CD4-positive, alpha-beta memory T cell (primary cell): ENCODE data around the gene CNNM1. TPM values are rescaled to one million over a fixed set of nuclear protein-coding genes. Genes with fewer than 3 reads are reported as not detected.

ENCODE experiments used
- CTCF ChIA-PET: fragments of 350-600 bp; sonication (Branson Sonifier 250); formaldehyde crosslinking; loops from one replicate; lab custom pipeline; 2021; ENCODE audit warnings: inconsistent platforms; ENCODE audit not compliant: partially characterized antibody; lab: Charles Lee
- POLR2A ChIA-PET: fragments of 350-600 bp; sonication (Branson Sonifier 250); formaldehyde crosslinking; loops from one replicate; lab custom pipeline; 2021; ENCODE audit not compliant: partially characterized antibody; lab: Charles Lee
- DNase-seq, 5 donors: peaks; one replicate each; pipeline versions ENCODE4 v3.0.0 to v3.0.0-alpha.2; 2020 to 2022; ENCODE audit warnings: mixed read lengths in 1 of 5
- H3K27ac ChIP-seq: one replicate; pipeline ENCODE4 v1.7.0; 2013; ENCODE audit warnings: low read depth, low read length
- H3K27me3 ChIP-seq: 2 replicates; pipeline ENCODE4 v1.7.0; 2013; ENCODE audit warnings: mild to moderate bottlenecking, low read length, moderate library complexity; ENCODE audit not compliant: insufficient read depth
- H3K36me3 ChIP-seq: 2 replicates; pipeline ENCODE4 v1.7.0; 2013; ENCODE audit warnings: mild to moderate bottlenecking, low read length, moderate library complexity; ENCODE audit not compliant: insufficient read depth
- H3K4me1 ChIP-seq: 2 replicates; pipeline ENCODE4 v1.7.0; 2013; ENCODE audit warnings: mild to moderate bottlenecking, low read length, moderate library complexity; ENCODE audit not compliant: insufficient read depth
- H3K4me3 ChIP-seq, 2 donors: one replicate each; pipeline ENCODE4 v1.7.0; 2013; ENCODE audit warnings: low read length in 2 of 2, mild to moderate bottlenecking in 1 of 2
- H3K9me3 ChIP-seq, 2 donors: one replicate each; pipeline ENCODE4 v1.7.0; 2013; ENCODE audit warnings: low read length in 2 of 2, control low read depth in 1 of 2; ENCODE audit not compliant: control insufficient read depth in 1 of 2
- H3K27ac Mint-ChIP-seq, 7 donors: one replicate each; pipeline ENCODE4 v1.8.0; 2020 to 2021; ENCODE audit warnings: mixed read lengths in 7 of 7, mild to moderate bottlenecking in 6 of 7, inconsistent platforms in 3 of 7, moderate library complexity in 3 of 7
- H3K27me3 Mint-ChIP-seq, 2 donors: one replicate each; pipeline ENCODE4 v1.8.0; 2020 to 2021; ENCODE audit warnings: mixed read lengths in 2 of 2
- H3K36me3 Mint-ChIP-seq, 2 donors: one replicate each; pipeline ENCODE4 v1.8.0; 2020 to 2021; ENCODE audit warnings: mixed read lengths in 2 of 2, inconsistent platforms in 1 of 2, mild to moderate bottlenecking in 1 of 2
- H3K4me1 Mint-ChIP-seq, 4 donors: one replicate each; pipeline ENCODE4 v1.8.0; 2020 to 2021; ENCODE audit warnings: mixed read lengths in 4 of 4, mild to moderate bottlenecking in 1 of 4
- H3K4me3 Mint-ChIP-seq, 8 donors: one replicate each; pipeline ENCODE4 v1.8.0; 2020 to 2021; ENCODE audit warnings: mixed read lengths in 8 of 8, mild to moderate bottlenecking in 7 of 8, moderate library complexity in 6 of 8, inconsistent platforms in 3 of 8
- H3K9me3 Mint-ChIP-seq, 8 donors: one replicate each; pipeline ENCODE4 v1.8.0; 2020 to 2021; ENCODE audit warnings: mixed read lengths in 8 of 8, mild to moderate bottlenecking in 5 of 8, inconsistent platforms in 3 of 8, moderate library complexity in 1 of 8
- intact Hi-C: fragments of 100-400 bp; cut with micrococcal nuclease; formaldehyde crosslinking; loops from one replicate; pipeline ENCODE4 v1.15.1; 2023
- polyA plus RNA-seq, 2 donors: library from polyadenylated mRNA; unstranded; fragments of 300-500 nt; fragmentation: Illumina TruSeq; gene quantifications; one replicate each; pipeline ENCODE4 v1.2.3, GENCODE V29; 2021
- total RNA-seq, 2 experiments: library from RNA; stranded (reverse); gene quantifications; one replicate each; pipeline ENCODE4 v1.2.3, GENCODE V29; 2021

The CNNM1 gene
- total and polyA plus RNA-seq, 4 experiments from 2014 or later, result 0.03 to 0.75 (median 0.47) TPM; not detected in 1

GRCh38 chr10:99341860-99342490, 12.8 kb downstream of the CNNM1 start:
- CTCF ChIA-PET, result no interaction called here
- Histone ChIP-seq H3K36me3 (no peaks in the 10 kb centered on the region), H3K4me1 (no peaks in the 10 kb centered on the region), H3K4me3 (no peak overlapping the region), H3K27ac (no peak overlapping the region), H3K9me3 (no peaks in the 10 kb centered on the region), H3K27me3 (no peaks in the 10 kb centered on the region)
- Mint-ChIP-seq H3K36me3 (no peaks in the 10 kb centered on the region), H3K27me3 (peaks cover 1 to 11% of the 10 kb centered on the region in 2 donors), H3K9me3 (no peaks in the 10 kb centered on the region), H3K4me3 (no peak overlapping the region), H3K4me1 (peaks cover 0 to 1% (median 0%) of the 10 kb centered on the region in 4 donors), H3K27ac (no peak overlapping the region)
- no peak for DNase-seq
- intact Hi-C loops, result no loop called here
- POLR2A ChIA-PET, result no interaction called here

GRCh38 chr10:99343262-99343661, 14.1 kb downstream of the CNNM1 start:
- POLR2A ChIA-PET, result no interaction called here
- Mint-ChIP-seq H3K36me3 (no peaks in the 10 kb centered on the region), H3K27me3 (peaks cover 2 to 11% of the 10 kb centered on the region in 2 donors), H3K4me3 (no peak overlapping the region), H3K9me3 (no peaks in the 10 kb centered on the region), H3K4me1 (no peaks in the 10 kb centered on the region), H3K27ac (no peak overlapping the region)
- H3K36me3 ChIP-seq, result no peaks in the 10 kb centered on the region
- intact Hi-C loops, result no loop called here
- H3K27ac ChIP-seq, result no peak overlapping the region
- no peaks in the 10 kb centered on the region for H3K4me1 ChIP-seq
- H3K27me3 ChIP-seq, result no peaks in the 10 kb centered on the region
- H3K4me3 ChIP-seq, result no peak overlapping the region
- no peaks in the 10 kb centered on the region for H3K9me3 ChIP-seq
- DNase-seq, result no peak
- CTCF ChIA-PET, result interaction anchor here (0.5 kb wide), 1 partner anchor 21 kb away, joined by 3 read pairs; no protein-coding TSS in a partner anchor

- Mint-ChIP-seq H3K4me3 (no peak overlapping the region), H3K4me1 (no peaks in the 10 kb centered on the region), H3K36me3 (no peaks in the 10 kb centered on the region), H3K9me3 (no peaks in the 10 kb centered on the region), H3K27me3 (peaks cover 3 to 11% of the 10 kb centered on the region in 2 donors), H3K27ac (no peak overlapping the region)
- no peak overlapping the region for H3K27ac ChIP-seq
- H3K27me3 ChIP-seq, result no peaks in the 10 kb centered on the region
- POLR2A ChIA-PET, result no interaction called here
- DNase-seq, result no peak
- no peaks in the 10 kb centered on the region for H3K4me1 ChIP-seq
- no peaks in the 10 kb centered on the region for H3K9me3 ChIP-seq
- H3K4me3 ChIP-seq, result no peak overlapping the region
- CTCF ChIA-PET, result no interaction called here
- intact Hi-C loops, result no loop called here
- H3K36me3 ChIP-seq, result no peaks in the 10 kb centered on the region
Measured at GRCh38 chr10:99344715-99345114, 15.6 kb downstream of the CNNM1 start.

GRCh38 chr10:99345350-99345749, 16.2 kb downstream of the CNNM1 start:
- peaks cover 3 to 11% of the 10 kb centered on the region in 2 donors for H3K27me3 Mint-ChIP-seq
- H3K4me1 Mint-ChIP-seq, result no peaks in the 10 kb centered on the region
- Histone ChIP-seq H3K36me3 (no peaks in the 10 kb centered on the region), H3K27me3 (no peaks in the 10 kb centered on the region), H3K4me1 (no peaks in the 10 kb centered on the region), H3K27ac (no peak overlapping the region), H3K4me3 (no peak overlapping the region), H3K9me3 (no peaks in the 10 kb centered on the region)
- CTCF ChIA-PET, result no interaction called here
- H3K36me3 Mint-ChIP-seq, result no peaks in the 10 kb centered on the region
- DNase-seq, result no peak
- H3K27ac Mint-ChIP-seq, result no peak overlapping the region
- H3K4me3 Mint-ChIP-seq, result no peak overlapping the region
- POLR2A ChIA-PET, result no interaction called here
- no peaks in the 10 kb centered on the region for H3K9me3 Mint-ChIP-seq
- intact Hi-C loops, result no loop called here

GRCh38 chr10:99346247-99346646, 17.1 kb downstream of the CNNM1 start:
- ChIA-PET CTCF (no interaction called here), POLR2A (no interaction called here)
- Histone ChIP-seq H3K27me3 (no peaks in the 10 kb centered on the region), H3K4me1 (no peaks in the 10 kb centered on the region), H3K9me3 (no peaks in the 10 kb centered on the region), H3K27ac (no peak overlapping the region), H3K4me3 (no peak overlapping the region), H3K36me3 (no peaks in the 10 kb centered on the region)
- DNase-seq, result no peak
- H3K9me3 Mint-ChIP-seq, result no peaks in the 10 kb centered on the region
- no peaks in the 10 kb centered on the region for H3K36me3 Mint-ChIP-seq
- no peaks in the 10 kb centered on the region for H3K4me1 Mint-ChIP-seq
- no peak overlapping the region for H3K4me3 Mint-ChIP-seq
- H3K27ac Mint-ChIP-seq, result no peak overlapping the region
- H3K27me3 Mint-ChIP-seq, result peaks cover 3 to 11% of the 10 kb centered on the region in 2 donors
- intact Hi-C loops, result no loop called here

GRCh38 chr10:99347672-99348071, 18.5 kb downstream of the CNNM1 start:
- intact Hi-C loops, result no loop called here
- H3K27ac ChIP-seq, result no peak overlapping the region
- H3K4me3 ChIP-seq, result no peak overlapping the region
- ChIA-PET POLR2A (no interaction called here), CTCF (no interaction called here)
- Mint-ChIP-seq H3K27ac (peak overlapping the region in 1 of 7 donors; percentile 60), H3K9me3 (no peaks in the 10 kb centered on the region), H3K4me3 (no peak overlapping the region), H3K27me3 (peaks cover 8 to 13% of the 10 kb centered on the region in 2 donors), H3K4me1 (no peaks in the 10 kb centered on the region), H3K36me3 (no peaks in the 10 kb centered on the region)
- no peaks in the 10 kb centered on the region for H3K4me1 ChIP-seq
- H3K9me3 ChIP-seq, result no peaks in the 10 kb centered on the region
- no peaks in the 10 kb centered on the region for H3K36me3 ChIP-seq
- no peaks in the 10 kb centered on the region for H3K27me3 ChIP-seq
- DNase-seq, result no peak

- H3K4me1 Mint-ChIP-seq, result no peaks in the 10 kb centered on the region
- intact Hi-C loops, result no loop called here
- DNase-seq, result no peak
- Histone ChIP-seq H3K27ac (no peak overlapping the region), H3K9me3 (no peaks in the 10 kb centered on the region), H3K36me3 (no peaks in the 10 kb centered on the region), H3K4me3 (no peak overlapping the region), H3K4me1 (no peaks in the 10 kb centered on the region), H3K27me3 (peaks cover 3% of the 10 kb centered on the region)
- H3K27ac Mint-ChIP-seq, result no peak overlapping the region
- H3K9me3 Mint-ChIP-seq, result peaks cover 0 to 2% (median 0%) of the 10 kb centered on the region in 8 donors
- POLR2A ChIA-PET, result no interaction called here
- CTCF ChIA-PET, result no interaction called here
- peaks cover 4 to 20% of the 10 kb centered on the region in 2 donors for H3K27me3 Mint-ChIP-seq
- H3K4me3 Mint-ChIP-seq, result no peak overlapping the region
- no peaks in the 10 kb centered on the region for H3K36me3 Mint-ChIP-seq
Measured at GRCh38 chr10:99353182-99353581, 24.0 kb downstream of the CNNM1 start.
